Panc1 (cell line): Measurements from ENCODE around the gene PLCH2. TPM values are rescaled to one million over a fixed set of nuclear protein-coding genes. Genes with fewer than 3 reads are reported as not detected.

Experiments used
- ATAC-seq: fragments of 200-7000 bp; cut with Tn5 transposase; 2 replicates; pipeline ENCODE4 v1.9.1; 2020; ENCODE audit warnings: mild to moderate bottlenecking, moderate library complexity
- BruUV-seq: library from RNA; stranded (reverse); fragments of 400-500 nt; replicated peaks from 2 replicates; lab custom pipeline; 2021; lab: Mats Ljungman, UMichigan
- CTCF ChIA-PET: fragments of 300-600 bp; sonication (Branson Sonifier 250); formaldehyde crosslinking; loops from one replicate; lab custom pipeline; 2022; ENCODE audit warnings: antibody characterized with exemption; lab: Charles Lee
- POLR2A ChIA-PET: fragments of 300-600 bp; sonication (Branson Sonifier 250); formaldehyde crosslinking; loops from one replicate; lab custom pipeline; 2022; ENCODE audit warnings: antibody characterized with exemption; lab: Charles Lee
- DNase-seq: peaks from one replicate; pipeline ENCODE4 v3.0.0-alpha.2; 2010; ENCODE audit warnings: low read depth, low spot score
- H3K27ac ChIP-seq: 2 replicates; pipeline ENCODE4 v1.5.1; 2011; ENCODE audit warnings: mild to moderate bottlenecking, low read length, inconsistent platforms
- H3K27me3 ChIP-seq: fragments of 200-500 bp; sonication (Bioruptor generic); 2 replicates; pipeline ENCODE4 v1.6.0; 2014; ENCODE audit warnings: low read length, inconsistent platforms; ENCODE audit not compliant: control insufficient read depth, insufficient read depth
- H3K36me3 ChIP-seq: fragments of 200-500 bp; sonication (Bioruptor generic); 2 replicates; pipeline ENCODE4 v1.5.1; 2014; ENCODE audit warnings: inconsistent platforms, mild to moderate bottlenecking, low read length, moderate library complexity; ENCODE audit not compliant: control insufficient read depth, insufficient read depth
- H3K4me1 ChIP-seq: 2 replicates; pipeline ENCODE4 v1.5.1; 2011; ENCODE audit warnings: inconsistent platforms, mild to moderate bottlenecking, low read length, moderate library complexity; ENCODE audit not compliant: control insufficient read depth, insufficient read depth
- H3K4me3 ChIP-seq, 2 experiments: 2 replicates each; pipeline ENCODE4 v1.5.1; 2011 to 2012; ENCODE audit warnings: low read depth in 2 of 2, low read length in 2 of 2, mild to moderate bottlenecking in 2 of 2, inconsistent platforms in 1 of 2, moderate library complexity in 1 of 2
- H3K9me3 ChIP-seq: fragments of 200-500 bp; sonication (Bioruptor generic); 2 replicates; pipeline ENCODE4 v1.5.1; 2014; ENCODE audit warnings: low read depth, mild to moderate bottlenecking, inconsistent platforms, low read length, moderate library complexity; ENCODE audit not compliant: control insufficient read depth, insufficient read depth
- CTCF ChIP-seq: fragments of 450-650 bp; IDR thresholded peaks from 2 replicates; pipeline ENCODE4 v1.5.1; 2017; ENCODE audit warnings: mild to moderate bottlenecking
- POLR2AphosphoS5 ChIP-seq: IDR thresholded peaks from 2 replicates; pipeline ENCODE4 v1.6.1; 2012; ENCODE audit warnings: mild to moderate bottlenecking, low read depth, low read length, moderate library complexity
- REST ChIP-seq, 2 experiments: IDR thresholded peaks; 2 replicates each; pipeline ENCODE4 v1.6.1; 2011 to 2012; ENCODE audit warnings: low read depth in 2 of 2, control low read depth in 1 of 2, low read length in 1 of 2, mild to moderate bottlenecking in 1 of 2, moderate library complexity in 1 of 2; ENCODE audit not compliant: insufficient read depth in 1 of 2
- SIN3A ChIP-seq: IDR thresholded peaks from 2 replicates; pipeline ENCODE4 v1.6.1; 2012; ENCODE audit warnings: low read depth, mild to moderate bottlenecking, low read length, moderate library complexity, borderline replicate concordance; ENCODE audit not compliant: insufficient read depth
- TCF7L2 ChIP-seq: IDR thresholded peaks from 2 replicates; pipeline ENCODE4 v1.6.1; 2011; ENCODE audit warnings: mild to moderate bottlenecking, low read depth, low read length, inconsistent platforms
- in situ Hi-C: cut with HindIII; loops from 2 replicates; pipeline ENCODE4 v1.10.0; 2016; ENCODE audit warnings: low sequenced_read_pairs, low pct_unique_long_range_greater_than_20kb
- intact Hi-C: fragments of 100-400 bp; cut with micrococcal nuclease; formaldehyde crosslinking; loops from one replicate; pipeline ENCODE4 v1.10.0; 2022; ENCODE audit not compliant: unreplicated experiment
- total RNA-seq: library from RNA; stranded (reverse); gene quantifications from one replicate; pipeline ENCODE4 v1.2.1, GENCODE V29; 2021; ENCODE audit not compliant: unreplicated experiment

Gene PLCH2
- total RNA-seq, 1 experiment from 2014 or later: 41.2 TPM

- CTCF ChIA-PET: interaction anchor here (0.5 kb wide), 1 partner anchor 307 kb away, joined by 6 read pairs; no protein-coding TSS in a partner anchor
- ATAC-seq (peak; percentile 11), DNase-seq (no peak)
- Histone ChIP-seq H3K4me1 (peaks cover 25% of the 10 kb centered on the region), H3K9me3 (no peaks in the 10 kb centered on the region), H3K36me3 (no peaks in the 10 kb centered on the region; the same call in 1 of the 2 replicates), H3K4me3 (no peak overlapping the region), H3K27ac (peak overlapping the region; percentile 53), H3K27me3 (no peaks in the 10 kb centered on the region)
- in situ Hi-C loops: no loop called here
- intact Hi-C loops: no loop called here
- POLR2A ChIA-PET: interaction anchor here (0.6 to 0.7 kb wide), 2 partner anchors 20 to 930 kb away, joined by 3 read pairs; partner anchors contain the start of gene PANK4
- no peak for TF ChIP-seq REST (IDR thresholded peaks at IDR 0.05; ENCODE audit: insufficient read depth in 1 of 2, low read depth in 2 of 2, low read length in 1 of 2)
- TF ChIP-seq SIN3A: 0 out of 2 replicates have a peak, but pooled peaks have one; percentile 75
- no peak for TF ChIP-seq CTCF
- no peak for TF ChIP-seq TCF7L2
- BruUV-seq: no TSS peak
Observed at GRCh38 chr1:2506007-2506860, 30.1 kb downstream of the PLCH2 start.

GRCh38 chr1:2506901-2507565, 30.9 kb downstream of the PLCH2 start:
- CTCF ChIA-PET: no interaction called here

More at GRCh38 chr1:2506901-2507565, 30.9 kb downstream of the PLCH2 start:
- Histone ChIP-seq H3K36me3 (no peaks in the 10 kb centered on the region; the same call in 1 of the 2 replicates), H3K9me3 (no peaks in the 10 kb centered on the region), H3K27me3 (no peaks in the 10 kb centered on the region), H3K27ac (peak overlapping the region; percentile 53), H3K4me1 (peaks cover 25% of the 10 kb centered on the region), H3K4me3 (no peak overlapping the region)
- POLR2A ChIA-PET: interaction anchor here (0.6 to 0.7 kb wide), 3 partner anchors 19 to 931 kb away, joined by 3 read pairs; partner anchors contain the start of gene PANK4
- in situ Hi-C loops (no loop called here), intact Hi-C loops (no loop called here)
- no TSS peak for BruUV-seq
- ATAC-seq (peak; percentile 61), DNase-seq (no peak)
- no peak for TF ChIP-seq CTCF
- TF ChIP-seq REST (IDR thresholded peaks at IDR 0.05; ENCODE audit: insufficient read depth in 1 of 2, low read depth in 2 of 2, low read length in 1 of 2): no peak
- TF ChIP-seq TCF7L2: no peak
- TF ChIP-seq SIN3A: no peak
- TF ChIP-seq POLR2AphosphoS5: no peak; the same call in 1 of the 2 replicates
